Heart left ventricle (tissue), 16 donors: Measurements from ENCODE around the gene METTL17. TPM values are rescaled to one million over a fixed set of nuclear protein-coding genes. Genes with fewer than 3 reads are reported as not detected.

Source experiments
- ATAC-seq, 4 donors: fragments of 200-7000 bp; cut with Tn5 transposase; one replicate each; pipeline ENCODE4 v1.9.1; 2020 to 2022; ENCODE audit warnings: moderate library complexity in 4 of 4, mild to moderate bottlenecking in 3 of 4, moderate number of reproducible peaks in 1 of 4
- DNase-seq, 5 donors: peaks; one replicate each; pipeline ENCODE4 v3.0.0-alpha.2; 2020
- H3K27ac ChIP-seq, 12 donors: fragments of 200-600 bp; sonication (generic) in 4 of 12; one replicate each; pipeline versions ENCODE4 v1.5.0 to v1.8.0; 2016 to 2022; ENCODE audit warnings: mild to moderate bottlenecking in 2 of 12
- H3K27me3 ChIP-seq, 9 donors: fragments of 200-600 bp; sonication (generic) in 2 of 9; one replicate each; pipeline versions ENCODE4 v1.5.1 to v1.8.0; 2016 to 2022; ENCODE audit warnings: mild to moderate bottlenecking in 3 of 9
- H3K36me3 ChIP-seq, 9 donors: fragments of 200-600 bp; sonication (generic) in 2 of 9; one replicate each; pipeline versions ENCODE4 v1.5.0 to v1.8.0; 2018 to 2022; ENCODE audit warnings: mild to moderate bottlenecking in 2 of 9
- H3K4me1 ChIP-seq, 12 donors: fragments of 200-600 bp; sonication (generic) in 4 of 12; one replicate each; pipeline versions ENCODE4 v1.5.0 to v1.8.0; 2016 to 2022; ENCODE audit warnings: mild to moderate bottlenecking in 3 of 12
- H3K4me3 ChIP-seq, 12 donors: fragments of 200-600 bp; sonication (generic) in 4 of 12; one replicate each; pipeline versions ENCODE4 v1.5.0 to v1.8.0; 2017 to 2022; ENCODE audit warnings: mild to moderate bottlenecking in 9 of 12, moderate library complexity in 4 of 12
- H3K9me3 ChIP-seq, 12 donors: fragments of 200-600 bp; sonication (generic) in 4 of 12; one replicate each; pipeline versions ENCODE4 v1.5.0 to v1.8.0; 2016 to 2022; ENCODE audit warnings: mild to moderate bottlenecking in 1 of 12
- CTCF ChIP-seq, 12 donors: fragments of 200-600 bp; sonication (generic) in 4 of 12; IDR thresholded peaks; one replicate each; pipeline versions ENCODE4 v1.5.0 to v1.8.0; 2018 to 2022; ENCODE audit warnings: antibody characterized with exemption in 12 of 12, mild to moderate bottlenecking in 5 of 12
- POLR2A ChIP-seq, 2 donors: fragments of 450-650 bp; IDR thresholded peaks; one replicate each; pipeline ENCODE4 v1.6.1; 2017; ENCODE audit warnings: antibody characterized with exemption in 2 of 2, mild to moderate bottlenecking in 2 of 2, moderate library complexity in 2 of 2
- WGBS, 4 donors: extraction: QIAGEN DNeasy Blood & Tissue Kit in 2 of 4; methylation state at CpG; one replicate each; pipeline versions ENCODE4 v1.1.5 to v1.1.7; 2013 to 2018; 5-methylcytosine and 5-hydroxymethylcytosine counted together
- intact Hi-C, 10 donors: fragments of 100-400 bp; cut with DNase I; formaldehyde crosslinking; loops; one replicate each; pipeline versions ENCODE4 v1.11.1 to v1.14.2; 2022
- polyA plus RNA-seq, 2 donors: library from polyadenylated mRNA; stranded (reverse); fragments of 200-250 nt; gene quantifications; one replicate each; pipeline ENCODE4 v1.2.3, GENCODE V29; 2013
- total RNA-seq, 9 donors: library from RNA; depleted of rRNA in 2 of 9; stranded (reverse); fragments of >200 nt in 2 of 9; fragmentation: NEBNext Ultra II Directional in 3 of 9; extraction: Animal tissue kit (Norgen Biotek cat#: 25700) in 3 of 9; gene quantifications; one replicate each; pipeline versions ENCODE4 v1.1.0 to v1.2.4, GENCODE V29; 2016 to 2023
- donor health status: ischemic (EF 13 %, LVEDD 7.1; RV severe dilation, severe dysfunction).
- donor health status: healthy with polysubstance abuse.
- donor health status: DM: no; HTN: yes; CAD: no.
- donor health status: DM: no; HTN: no; CAD: no.
- donor health status: ischemic (EF 25% LVEDD 6.9; RV normal size, moderate dysfunction).
- donor health status: ischemic (EF 25% LVEDD 5.7; RV mildly dilated, moderate dysfunction).
- donor health status: healthy.
- donor health status: DM: yes; HTN: yes; CAD: no.
- donor health status: ischemic (EF 35%, LVEDD 5.7; RV mildly dilated, moderate dysfunction).
- donor health status: nonischemic (EF 11% LVEDD 7.7; RV severe dilation, severe dysfunction).
- donor health status: DM: yes; HTN: yes; CAD: no.
- donor health status: PGD.
- donor health status: ischemic (EF 29% LVEDD 5.4; RV normal size, mild dysfunction).
- donor health status: nonischemic (EF 23%, LVEDD 6.1; RV moderate dilation, normal function).

Gene METTL17
- total and polyA plus RNA-seq, 11 donors: 31.3 to 59.5 (median 44.7) TPM

- peaks cover 0 to 59% (median 22%) of the 10 kb centered on the region in 12 donors for H3K4me1 ChIP-seq
- H3K4me3 ChIP-seq: peak overlapping the region in 1 of 12 donors; percentile 88
- ATAC-seq (no peak), DNase-seq (no peak)
- H3K36me3 ChIP-seq: peaks cover 0 to 69% (median 61%) of the 10 kb centered on the region in 9 donors
- TF ChIP-seq POLR2A (IDR thresholded peaks at IDR 0.05): no peak
- TF ChIP-seq CTCF (IDR thresholded peaks at IDR 0.05): no peak
- 84 to 91% (median 89%) methylated on average over 5 of the region's 5 CpGs for WGBS, 4 donors
- intact Hi-C loops: loop anchor here in 1 of 10 donors (5.0 kb wide), 1 partner anchor 71 kb away; no protein-coding TSS in a partner anchor
- H3K9me3 ChIP-seq: no peaks in the 10 kb centered on the region
- peaks cover 0 to 7% (median 0%) of the 10 kb centered on the region in 9 donors for H3K27me3 ChIP-seq
- peak overlapping the region in 2 of 12 donors; percentile 0 to 92 for H3K27ac ChIP-seq
These were observed 31.3 kb downstream of the METTL17 start for GRCh38 chr14:21020977-21021545.

GRCh38 chr14:21022686-21023085 lies 32.9 kb downstream of the METTL17 start:
- H3K4me3 ChIP-seq: peak overlapping the region in 9 of 12 donors; percentile 76 to 98 (median 88)
- DNase-seq: no peak

GRCh38 chr14:21023174-21023573 lies 33.4 kb downstream of the METTL17 start:
- H3K4me3 ChIP-seq: peak overlapping the region in 11 of 12 donors; percentile 66 to 98 (median 88)
- no peaks in the 10 kb centered on the region for H3K9me3 ChIP-seq
- H3K27me3 ChIP-seq: peaks cover 0 to 7% (median 0%) of the 10 kb centered on the region in 9 donors
- H3K36me3 ChIP-seq: peaks cover 0 to 48% (median 40%) of the 10 kb centered on the region in 9 donors
- no peak for TF ChIP-seq POLR2A (IDR thresholded peaks at IDR 0.05)
- TF ChIP-seq CTCF (IDR thresholded peaks at IDR 0.05): no peak
- H3K27ac ChIP-seq: peak overlapping the region; percentile 82 to 100 (median 98)
- DNase-seq (peak in 1 of 5 donors; percentile 43), ATAC-seq (peak in 1 of 4 donors; percentile 7)
- peaks cover 0 to 58% (median 30%) of the 10 kb centered on the region in 12 donors for H3K4me1 ChIP-seq
- WGBS, 4 donors: 8 to 18% (median 15%) methylated on average over 7 of the region's 7 CpGs
- intact Hi-C loops: loop anchor here in 2 of 10 donors (1.0 to 5.0 kb wide), 2 partner anchors 16 to 69 kb away; no protein-coding TSS in a partner anchor

More at GRCh38 chr14:21022686-21023085, 32.9 kb downstream of the METTL17 start:
- H3K9me3 ChIP-seq: no peaks in the 10 kb centered on the region
- intact Hi-C loops: loop anchor here in 2 of 10 donors (1.0 to 5.0 kb wide), 2 partner anchors 17 to 70 kb away; no protein-coding TSS in a partner anchor
- H3K4me1 ChIP-seq: peaks cover 0 to 62% (median 30%) of the 10 kb centered on the region in 12 donors
- H3K27me3 ChIP-seq: peaks cover 0 to 7% (median 0%) of the 10 kb centered on the region in 9 donors
- TF ChIP-seq CTCF (IDR thresholded peaks at IDR 0.05) (no peak), POLR2A (IDR thresholded peaks at IDR 0.05) (no peak)
- 40 to 67% (median 55%) methylated on average over 5 of the region's 5 CpGs for WGBS, 4 donors
- ATAC-seq: no peak
- H3K36me3 ChIP-seq: peaks cover 0 to 53% (median 45%) of the 10 kb centered on the region in 9 donors
- H3K27ac ChIP-seq: peak overlapping the region in 11 of 12 donors; percentile 82 to 100 (median 98)
